Urinary bladder (tissue), 4 donors: ENCODE measurements around the gene GALNT14. TPM values are rescaled to one million over a fixed set of nuclear protein-coding genes. Genes with fewer than 3 reads are reported as not detected.

Experiments
- DNase-seq: peaks from one replicate; pipeline ENCODE4 v3.0.0-alpha.2; 2015; ENCODE audit errors: extremely low spot score
- H3K27ac ChIP-seq: one replicate; pipeline ENCODE4 v1.5.1; 2013; ENCODE audit warnings: low read depth, mild to moderate bottlenecking, moderate library complexity
- H3K36me3 ChIP-seq: one replicate; pipeline ENCODE4 v1.6.1; 2013; ENCODE audit warnings: mild to moderate bottlenecking, moderate library complexity; ENCODE audit not compliant: insufficient read depth
- H3K4me1 ChIP-seq: one replicate; pipeline ENCODE4 v1.6.1; 2013; ENCODE audit warnings: mild to moderate bottlenecking, moderate library complexity; ENCODE audit not compliant: insufficient read depth
- H3K4me3 ChIP-seq: one replicate; pipeline ENCODE4 v1.5.1; 2013; ENCODE audit warnings: low read depth, low read length
- WGBS: extraction: QIAGEN DNeasy Blood & Tissue Kit; methylation state at CpG from one replicate; pipeline ENCODE4 v1.1.7; 2013; 5-methylcytosine and 5-hydroxymethylcytosine counted together
- polyA plus RNA-seq: library from polyadenylated mRNA; stranded (reverse); fragments of 200-250 nt; gene quantifications from one replicate; pipeline ENCODE4 v1.2.3, GENCODE V29; 2013
- total RNA-seq: library from RNA; depleted of rRNA; stranded (reverse); fragments of >200 nt; gene quantifications from one replicate; pipeline ENCODE4 v1.2.3, GENCODE V29; 2014
- donor health status: healthy with polysubstance abuse.
- donor health status: healthy.

Gene GALNT14
- total and polyA plus RNA-seq, 2 donors: 1.1 to 2.9 TPM

- Histone ChIP-seq H3K4me1 (no peaks in the 10 kb centered on the region), H3K27ac (no peak overlapping the region), H3K36me3 (no peaks in the 10 kb centered on the region), H3K4me3 (no peak overlapping the region)
- 66% methylated on average over 4 of the region's 4 CpGs for WGBS
- no peak for DNase-seq
Observed at GRCh38 chr2:30990671-30991070, 147.6 kb downstream of the GALNT14 start.

- 82% methylated on average over 2 of the region's 2 CpGs for WGBS
- no peak for DNase-seq
- Histone ChIP-seq H3K4me3 (no peak overlapping the region), H3K36me3 (no peaks in the 10 kb centered on the region), H3K27ac (no peak overlapping the region), H3K4me1 (no peaks in the 10 kb centered on the region)
Observed at GRCh38 chr2:30990176-30990575, 148.1 kb downstream of the GALNT14 start.

- no peaks in the 10 kb centered on the region for H3K4me1 ChIP-seq
- WGBS: 96% methylated on average over 1 of the region's 1 CpG
- H3K4me3 ChIP-seq: no peak overlapping the region
- DNase-seq: no peak
- H3K36me3 ChIP-seq: no peaks in the 10 kb centered on the region
- no peak overlapping the region for H3K27ac ChIP-seq
Observed at GRCh38 chr2:30989746-30990145, 148.5 kb downstream of the GALNT14 start.

- Histone ChIP-seq H3K36me3 (no peaks in the 10 kb centered on the region), H3K27ac (no peak overlapping the region), H3K4me3 (no peak overlapping the region), H3K4me1 (no peaks in the 10 kb centered on the region)
- peak; percentile 63 for DNase-seq
- 59% methylated on average over 6 of the region's 6 CpGs for WGBS
Observed at GRCh38 chr2:30987566-30987965, 150.7 kb downstream of the GALNT14 start.

- WGBS: 54% methylated on average over 5 of the region's 5 CpGs
- no peak overlapping the region for H3K27ac ChIP-seq
- no peak overlapping the region for H3K4me3 ChIP-seq
Observed at GRCh38 chr2:30986231-30986580, 152.0 kb downstream of the GALNT14 start.

GRCh38 chr2:30985493-30986230 is 152.6 kb downstream of the GALNT14 start:
- Histone ChIP-seq H3K27ac (no peak overlapping the region), H3K4me1 (no peaks in the 10 kb centered on the region), H3K36me3 (no peaks in the 10 kb centered on the region), H3K4me3 (no peak overlapping the region)
- WGBS: 53% methylated on average over 9 of the region's 9 CpGs
- peak; percentile 40 for DNase-seq

More at GRCh38 chr2:30986231-30986580, 152.0 kb downstream of the GALNT14 start:
- no peak for DNase-seq
- no peaks in the 10 kb centered on the region for H3K4me1 ChIP-seq
- no peaks in the 10 kb centered on the region for H3K36me3 ChIP-seq

GRCh38 chr2:30984148-30984547 is 154.1 kb downstream of the GALNT14 start:
- Histone ChIP-seq H3K27ac (no peak overlapping the region), H3K4me3 (no peak overlapping the region), H3K4me1 (no peaks in the 10 kb centered on the region), H3K36me3 (no peaks in the 10 kb centered on the region)
- no peak for DNase-seq
- WGBS: 80% methylated on average over 2 of the region's 2 CpGs

- Histone ChIP-seq H3K27ac (no peak overlapping the region), H3K4me3 (no peak overlapping the region), H3K36me3 (no peaks in the 10 kb centered on the region), H3K4me1 (no peaks in the 10 kb centered on the region)
- 41% methylated on average over 8 of the region's 8 CpGs for WGBS
- DNase-seq: no peak
Observed at GRCh38 chr2:30981510-30981909, 156.7 kb downstream of the GALNT14 start.

- no peak overlapping the region for H3K27ac ChIP-seq
- no peak overlapping the region for H3K4me3 ChIP-seq
- H3K4me1 ChIP-seq: no peaks in the 10 kb centered on the region
- DNase-seq: no peak
- WGBS: 57% methylated on average over 3 of the region's 3 CpGs
- no peaks in the 10 kb centered on the region for H3K36me3 ChIP-seq
Observed at GRCh38 chr2:30981096-30981495, 157.1 kb downstream of the GALNT14 start.

GRCh38 chr2:30979822-30980245 is 158.4 kb downstream of the GALNT14 start:
- H3K27ac ChIP-seq: no peak overlapping the region
- DNase-seq: no peak
- H3K4me3 ChIP-seq: no peak overlapping the region
- 72% methylated on average over 6 of the region's 6 CpGs for WGBS
- H3K4me1 ChIP-seq: no peaks in the 10 kb centered on the region
- H3K36me3 ChIP-seq: no peaks in the 10 kb centered on the region

- H3K36me3 ChIP-seq: no peaks in the 10 kb centered on the region
- no peak overlapping the region for H3K4me3 ChIP-seq
- 96% methylated on average over 6 of the region's 6 CpGs for WGBS
- DNase-seq: no peak
- no peaks in the 10 kb centered on the region for H3K4me1 ChIP-seq
- no peak overlapping the region for H3K27ac ChIP-seq
Observed at GRCh38 chr2:30978854-30979253, 159.4 kb downstream of the GALNT14 start.

GRCh38 chr2:30978044-30978443 is 160.2 kb downstream of the GALNT14 start:
- Histone ChIP-seq H3K4me1 (no peaks in the 10 kb centered on the region), H3K36me3 (no peaks in the 10 kb centered on the region), H3K4me3 (no peak overlapping the region), H3K27ac (no peak overlapping the region)
- DNase-seq: no peak
- WGBS: 77% methylated on average over 5 of the region's 5 CpGs

- no peak for DNase-seq
- no peaks in the 10 kb centered on the region for H3K4me1 ChIP-seq
- WGBS: 67% methylated on average over 3 of the region's 3 CpGs
- no peak overlapping the region for H3K27ac ChIP-seq
- H3K4me3 ChIP-seq: no peak overlapping the region
- no peaks in the 10 kb centered on the region for H3K36me3 ChIP-seq
Observed at GRCh38 chr2:30975156-30975555, 163.1 kb downstream of the GALNT14 start.

- no peak overlapping the region for H3K27ac ChIP-seq
- H3K36me3 ChIP-seq: no peaks in the 10 kb centered on the region
- 56% methylated on average over 5 of the region's 5 CpGs for WGBS
- H3K4me1 ChIP-seq: no peaks in the 10 kb centered on the region
- H3K4me3 ChIP-seq: no peak overlapping the region
- no peak for DNase-seq
Observed at GRCh38 chr2:30974554-30974953, 163.7 kb downstream of the GALNT14 start.

- Histone ChIP-seq H3K27ac (no peak overlapping the region), H3K4me1 (no peaks in the 10 kb centered on the region), H3K4me3 (no peak overlapping the region), H3K36me3 (no peaks in the 10 kb centered on the region)
- WGBS: 78% methylated on average over 1 of the region's 1 CpG
- no peak for DNase-seq
Observed at GRCh38 chr2:30974092-30974491, 164.1 kb downstream of the GALNT14 start.
